HG03039 (cell line): ENCODE results near the gene NETO2.
"Not testable (repeated sequence)": the region's sequence is repeated elsewhere in the genome, so short reads cannot be mapped to it uniquely, and the experiment has no call there.

Source experiments
- ATAC-seq: cut with Tn5 transposase; IDR thresholded peaks from one replicate; pipeline ENCODE4 v1.9.1; 2021; ENCODE audit warnings: mild to moderate bottlenecking, moderate library complexity; ENCODE audit not compliant: unreplicated experiment

The NETO2 gene

DNA sequence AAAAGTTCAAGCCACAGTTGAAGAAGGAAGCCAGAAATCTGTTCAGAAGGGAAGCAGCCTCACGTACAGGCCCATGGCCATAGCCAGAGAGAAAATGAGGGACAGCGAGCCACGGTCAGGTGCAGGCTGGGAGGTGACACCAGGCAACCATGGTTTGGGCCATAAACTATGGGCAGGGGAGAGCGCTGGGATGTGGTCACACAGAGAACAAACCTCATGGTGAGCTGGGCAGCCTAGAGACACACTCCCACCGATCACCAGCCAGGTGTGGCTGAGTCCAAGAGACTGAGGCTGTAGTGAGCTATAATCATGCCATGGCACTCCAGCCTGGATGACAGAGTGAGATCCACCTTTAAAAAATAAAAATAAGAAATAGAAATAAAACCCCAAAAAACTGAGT is 76.5 kb downstream of the NETO2 start:
- no peak for ATAC-seq

DNA sequence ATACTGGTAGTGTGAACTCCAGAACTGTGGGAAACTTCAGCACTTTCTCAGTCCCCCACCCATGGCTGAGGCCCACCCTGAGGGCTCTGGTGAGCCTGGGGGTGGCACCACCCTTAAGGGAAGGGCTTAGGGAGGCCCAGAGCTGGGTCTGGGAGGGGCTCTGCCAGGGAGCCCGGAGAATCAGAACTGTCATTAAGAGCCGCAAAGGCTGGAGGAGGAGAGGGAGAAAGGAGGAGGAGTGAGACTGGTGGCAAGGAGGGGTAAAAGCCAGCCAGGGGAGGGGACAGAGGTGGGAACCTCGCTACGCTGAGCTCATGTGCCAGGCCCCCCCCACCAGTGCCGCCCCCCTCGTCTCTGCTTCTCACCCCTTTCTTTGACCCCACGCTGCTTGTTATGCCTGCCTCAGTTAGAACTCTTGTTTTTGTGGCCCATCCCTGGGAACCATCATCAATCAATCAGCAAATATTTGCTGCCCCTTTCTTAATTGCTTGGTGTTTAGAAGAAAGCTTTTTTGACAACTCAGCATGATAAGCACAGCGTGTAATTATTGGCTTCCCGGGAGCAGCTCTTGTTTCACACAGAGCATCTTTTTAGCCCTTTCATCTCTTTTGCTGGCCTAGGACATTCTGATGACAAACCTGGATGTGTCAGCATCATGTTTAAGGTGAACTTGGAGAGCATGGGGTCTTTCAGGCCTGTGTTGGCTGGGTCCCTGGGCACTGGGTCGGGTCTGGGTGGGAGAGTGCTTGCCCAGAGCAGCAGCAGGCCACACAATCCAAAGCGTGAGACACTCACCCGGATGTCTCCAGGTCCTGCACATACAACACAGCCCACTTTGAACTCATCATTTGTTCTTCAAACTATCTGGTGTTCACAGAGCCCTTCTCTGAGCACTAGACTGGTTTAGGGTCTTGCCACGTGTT is 77.7 kb downstream of the NETO2 start:
- ATAC-seq, result no peak

DNA sequence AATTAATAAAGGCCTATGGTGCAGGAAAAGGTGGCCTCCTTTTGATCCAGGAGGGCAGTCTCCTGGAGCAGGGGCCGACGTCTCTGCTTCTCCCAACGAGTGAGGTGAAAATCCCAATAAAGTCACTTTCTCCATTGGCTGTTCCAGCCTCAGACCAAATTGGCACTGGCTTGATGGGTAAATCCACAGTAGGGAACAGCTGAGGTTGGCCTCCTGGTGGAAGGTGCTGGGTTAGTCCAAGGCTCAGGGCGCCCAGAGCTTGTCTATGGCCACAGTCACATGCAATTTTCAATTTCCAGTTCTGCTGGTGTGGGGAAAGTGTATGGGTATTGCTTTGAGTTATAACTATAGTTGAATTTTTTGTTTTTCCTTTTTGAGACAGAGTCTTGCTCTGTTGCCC is 79.0 kb downstream of the NETO2 start:
- no peak for ATAC-seq

DNA sequence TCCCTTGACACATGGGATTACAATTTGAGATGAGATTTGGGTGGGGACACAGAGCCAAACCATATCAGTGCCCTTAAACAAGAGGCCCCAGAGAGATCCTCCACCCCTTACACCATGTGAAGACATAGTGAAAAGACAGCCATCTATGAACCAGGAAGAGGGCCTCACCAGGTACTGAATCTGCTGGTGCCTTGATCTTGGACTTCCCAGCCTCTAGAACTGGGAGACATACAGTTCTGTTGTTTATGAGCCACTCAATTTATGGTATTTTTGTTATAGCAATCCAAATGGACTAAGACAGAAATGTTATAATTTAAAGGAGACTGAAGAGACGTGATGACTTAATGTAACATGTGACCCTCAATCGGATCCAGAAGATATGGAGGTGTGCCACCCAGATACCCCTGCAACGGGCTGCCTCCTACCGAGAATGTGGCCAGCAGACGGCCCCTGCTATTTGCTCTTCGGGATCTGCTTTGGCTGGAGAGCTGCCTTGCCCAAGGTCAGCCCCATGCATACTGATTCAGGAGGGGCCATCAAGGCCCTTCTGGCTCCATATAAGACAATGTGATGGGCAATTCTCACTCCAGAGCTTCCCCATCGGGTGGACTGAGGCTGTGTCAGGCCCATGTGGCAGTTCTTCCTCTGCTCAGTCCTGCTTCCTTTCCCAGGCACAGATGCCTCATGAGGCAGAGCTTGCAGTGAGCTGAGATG is 80.6 kb downstream of the NETO2 start:
- ATAC-seq, result no peak

DNA sequence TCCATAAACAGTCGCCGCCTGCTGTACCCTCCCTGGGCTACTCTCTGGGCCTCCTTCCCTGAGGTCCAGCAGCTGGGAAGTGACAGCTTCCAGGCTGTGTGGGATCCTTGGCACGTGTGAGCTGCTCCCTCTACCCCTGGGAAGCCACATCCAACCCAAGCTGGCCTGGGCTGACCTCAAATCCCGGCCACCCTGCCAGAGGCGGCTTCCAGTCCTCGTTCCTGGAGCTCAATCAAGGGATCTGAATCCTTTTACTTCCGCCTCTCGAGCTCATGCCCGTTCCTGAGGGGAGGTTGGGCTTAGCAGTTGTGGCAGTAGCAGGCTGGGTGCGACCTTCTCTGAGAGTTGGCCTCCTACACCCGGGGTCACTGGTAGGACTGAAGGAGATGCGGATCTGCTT is 82.5 kb downstream of the NETO2 start:
- no peak for ATAC-seq

DNA sequence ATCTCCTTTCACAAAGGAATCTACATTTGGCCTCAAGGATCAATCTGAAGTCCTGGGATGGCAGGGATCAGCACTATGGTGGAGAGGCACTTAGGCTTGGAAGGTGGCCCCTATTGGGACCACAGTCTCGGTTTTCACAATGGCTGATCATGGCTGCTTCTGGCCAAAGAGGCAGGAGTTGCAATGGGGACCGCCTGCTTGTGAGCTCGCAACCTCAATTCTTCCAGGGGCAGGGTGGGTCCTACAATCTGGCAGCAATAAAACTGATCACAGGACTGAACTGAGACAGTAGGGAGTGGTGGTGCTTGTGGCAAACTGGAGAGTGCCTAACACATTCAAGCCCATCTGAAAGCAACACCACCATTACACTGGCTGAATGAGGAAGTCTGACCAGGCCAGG is 83.1 kb downstream of the NETO2 start:
- ATAC-seq, result no peak

DNA sequence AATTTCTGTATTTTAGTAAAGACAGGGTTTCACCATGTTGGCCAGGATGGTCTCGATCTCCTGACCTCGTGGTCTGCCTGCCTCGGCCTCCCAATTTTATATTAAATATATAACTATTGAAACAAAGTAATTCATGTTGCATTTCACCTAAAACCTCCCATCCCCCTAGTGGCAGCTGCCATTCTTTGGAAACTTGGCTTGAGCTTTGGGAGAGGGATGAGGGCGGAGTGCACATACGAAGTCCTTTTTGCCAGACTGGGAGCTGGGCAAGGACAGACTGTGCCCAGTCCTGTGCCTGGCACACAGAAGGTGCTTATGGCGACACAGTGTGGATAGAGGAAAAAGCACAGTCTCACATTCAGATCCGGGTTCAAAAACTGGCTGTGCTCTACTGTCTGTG is 83.8 kb downstream of the NETO2 start:
- no peak for ATAC-seq

DNA sequence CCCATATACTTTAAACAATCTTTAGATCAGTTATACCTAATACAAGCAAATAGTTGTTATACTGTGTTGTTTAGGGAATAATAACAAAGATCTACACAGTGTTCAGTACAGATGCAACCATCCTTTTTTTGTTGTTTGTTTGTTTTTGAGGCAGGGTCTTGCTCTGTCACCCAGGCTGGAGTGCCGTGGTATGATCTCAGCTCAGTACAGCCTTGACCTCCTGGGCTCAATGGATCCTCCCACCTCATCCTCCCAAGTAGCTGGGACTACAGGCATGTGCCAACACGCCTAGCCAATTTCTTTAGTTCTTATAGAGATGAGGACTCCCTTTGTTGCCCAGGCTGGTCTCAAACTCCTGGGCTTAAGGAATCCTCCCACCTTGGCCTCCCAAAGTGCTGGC is 84.6 kb downstream of the NETO2 start:
- not testable (repeated sequence) for ATAC-seq

DNA sequence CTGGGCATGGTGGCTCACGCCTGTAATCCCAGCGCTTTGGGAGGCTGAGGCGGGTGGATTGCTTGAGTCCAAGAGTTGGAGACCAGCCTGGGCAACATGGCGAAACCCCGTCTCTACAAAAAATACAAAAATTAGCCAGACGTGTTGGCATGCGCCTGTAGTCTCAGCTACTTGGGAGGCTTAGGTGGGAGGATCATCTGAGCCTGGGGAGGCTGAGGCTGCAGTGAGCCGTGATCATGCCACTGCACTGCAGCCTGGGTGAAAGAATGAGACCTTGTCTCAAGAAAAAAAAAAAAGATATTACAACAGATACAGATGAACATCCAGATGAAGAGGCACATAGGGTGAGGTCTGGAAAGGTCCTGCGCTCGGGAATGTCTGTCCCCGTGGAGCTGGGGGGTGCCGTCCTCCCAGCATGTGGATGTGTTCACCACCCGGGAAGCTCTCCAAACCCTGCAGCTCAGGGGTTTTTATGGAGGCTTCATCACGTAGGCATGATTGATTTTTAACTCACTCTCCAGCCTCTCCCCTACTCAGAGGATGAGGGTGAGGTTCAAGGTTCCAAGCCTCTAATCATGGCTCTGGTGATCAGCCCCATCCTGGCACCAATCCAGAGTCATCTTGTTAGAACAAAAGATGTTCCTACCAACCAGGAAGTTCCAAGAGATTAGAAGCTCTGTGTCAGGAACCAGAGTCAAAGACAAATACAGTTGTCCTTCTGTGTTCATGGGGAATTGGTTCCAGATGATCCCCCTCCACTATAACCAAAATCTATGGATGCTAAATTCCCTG is 85.3 kb downstream of the NETO2 start:
- ATAC-seq, result no peak

DNA sequence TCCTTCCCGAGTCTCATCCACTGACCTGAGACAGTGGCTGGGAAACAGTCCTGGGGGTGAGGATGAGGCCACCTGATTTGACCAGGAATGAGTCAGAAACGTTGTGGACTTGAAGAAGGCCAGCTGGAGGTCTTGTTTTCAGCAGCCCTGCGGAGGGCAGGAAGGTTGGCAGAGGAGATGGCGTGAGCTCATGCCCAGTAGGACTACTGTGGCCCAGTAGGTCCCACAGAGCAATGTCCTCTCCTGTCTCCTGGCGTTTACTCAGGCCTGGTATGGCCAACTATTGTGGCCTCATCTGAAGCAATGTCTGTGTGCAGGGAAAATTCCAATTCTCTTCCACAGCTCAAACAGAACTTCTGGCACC is 86.1 kb downstream of the NETO2 start:
- ATAC-seq, result no peak

DNA sequence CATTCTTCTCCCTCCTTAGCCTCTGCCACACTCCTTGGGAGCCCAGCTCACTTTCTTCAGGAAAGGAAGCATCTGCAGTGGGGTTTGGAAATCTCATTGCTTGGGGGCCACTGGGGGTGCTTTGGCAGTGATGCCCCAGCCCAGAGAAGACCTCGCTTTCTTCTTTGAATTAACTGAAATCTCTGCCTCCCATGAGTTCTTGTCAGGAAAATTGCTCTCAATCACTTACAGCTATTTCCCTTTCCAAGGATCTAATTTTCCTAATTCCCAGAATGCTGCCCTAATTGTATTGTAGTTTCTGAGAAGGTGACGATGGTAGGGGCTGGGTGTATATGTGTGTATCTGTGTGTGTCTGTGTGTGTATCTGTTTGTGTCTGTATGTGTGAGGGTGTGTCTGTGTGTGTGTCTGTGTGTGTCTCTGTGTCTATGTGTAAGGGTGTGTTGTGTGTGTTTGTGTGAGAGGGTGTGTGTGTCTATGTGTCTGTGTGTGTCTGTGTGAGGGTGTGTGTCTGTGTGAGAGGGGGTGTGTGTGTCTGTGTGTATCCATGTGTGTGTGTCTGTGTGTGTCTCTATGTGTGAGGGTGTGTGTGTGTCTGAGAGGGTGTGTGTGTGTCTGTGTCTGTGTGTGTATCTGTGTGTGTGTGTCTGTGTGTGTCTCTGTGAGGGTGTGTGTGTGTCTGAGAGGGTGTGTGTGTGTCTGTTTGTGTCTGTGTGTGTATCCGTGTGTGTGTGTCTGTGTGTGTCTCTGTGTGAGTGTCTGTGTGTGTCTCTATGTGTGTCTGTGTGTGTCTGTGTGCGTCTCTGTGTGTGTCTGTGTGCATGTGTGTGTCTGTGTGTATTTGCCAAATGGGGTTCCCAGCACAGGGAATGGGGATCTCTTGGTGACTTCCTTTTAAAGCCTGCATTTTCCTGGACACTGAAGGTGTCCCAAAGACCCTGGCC is 86.8 kb downstream of the NETO2 start:
- ATAC-seq, result no peak

DNA sequence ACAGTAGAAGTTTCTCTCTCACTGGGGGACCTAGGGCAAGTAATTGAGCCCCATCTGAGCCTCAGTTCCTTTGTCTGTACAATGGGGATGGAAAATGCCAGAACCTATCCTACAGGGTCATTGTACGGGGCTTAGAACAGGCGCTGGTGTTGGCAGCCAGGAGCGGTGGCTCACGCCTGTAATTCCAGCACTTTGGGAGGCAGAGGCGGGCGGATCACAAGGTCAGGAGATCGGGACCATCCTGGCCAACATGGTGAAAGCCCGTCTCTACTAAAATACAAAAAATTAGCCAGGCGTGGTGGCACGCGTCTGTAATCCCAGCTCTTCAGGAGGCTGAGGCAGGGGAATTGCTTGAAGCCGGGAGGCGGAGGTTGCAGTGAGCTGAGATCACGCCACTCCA is 87.7 kb downstream of the NETO2 start:
- not testable (repeated sequence) for ATAC-seq

DNA sequence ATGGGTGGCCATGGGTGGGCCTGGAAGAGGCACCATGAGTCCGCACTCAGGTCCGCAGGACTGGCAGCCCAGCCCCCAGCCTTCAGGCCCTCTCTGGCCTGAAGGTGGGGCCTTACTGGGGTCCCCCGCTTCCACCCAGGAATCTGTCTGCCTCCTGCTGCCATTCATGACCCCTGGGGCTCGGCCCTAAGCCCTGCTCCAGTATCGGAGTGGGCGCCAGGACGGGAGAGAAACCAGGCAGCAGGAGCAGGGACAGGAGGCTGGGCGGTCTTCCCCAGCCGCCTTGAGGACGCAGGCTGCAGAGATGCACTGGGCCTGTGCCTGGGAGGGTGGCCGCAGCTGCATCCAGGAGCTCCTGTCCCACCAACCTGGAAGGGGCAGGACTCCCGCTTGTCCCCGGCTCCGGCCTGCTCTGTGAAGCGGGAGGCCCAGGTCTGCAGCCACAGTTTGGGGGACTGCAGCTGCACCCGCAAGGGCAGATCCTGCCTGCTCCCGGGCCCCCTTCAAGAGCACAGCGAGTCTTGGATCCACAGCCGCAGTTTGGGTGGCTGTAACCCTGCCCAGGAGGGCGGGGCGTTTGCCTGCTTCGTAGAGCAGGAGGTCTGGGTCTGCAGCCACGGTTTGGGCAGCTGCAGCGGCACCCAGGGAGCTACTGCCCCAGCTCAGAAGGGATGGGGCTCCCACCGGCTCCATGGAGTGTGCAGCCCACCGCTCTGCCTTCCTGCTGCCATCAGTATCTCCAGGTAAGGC is 88.4 kb downstream of the NETO2 start:
- ATAC-seq, result no peak

DNA sequence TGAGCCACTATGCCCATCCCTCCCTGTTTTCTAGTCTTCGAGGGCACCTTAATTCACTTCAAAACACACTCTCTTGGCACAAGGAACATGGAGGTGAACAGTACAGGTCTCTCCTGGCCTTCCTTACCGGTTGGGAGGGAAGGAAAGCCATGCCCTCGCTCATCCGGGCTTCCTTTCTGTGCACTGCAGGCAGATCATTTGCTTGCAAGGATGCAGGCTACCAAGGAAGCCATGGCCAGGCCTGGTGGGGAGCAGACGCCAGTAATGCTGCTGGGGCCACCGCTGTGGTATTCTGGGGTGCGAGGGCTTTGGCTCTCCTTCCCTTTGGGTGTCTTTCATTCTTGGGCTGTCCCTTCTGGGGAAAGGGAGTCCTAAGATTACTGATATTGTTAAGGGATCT is 89.4 kb downstream of the NETO2 start:
- ATAC-seq, result no peak

DNA sequence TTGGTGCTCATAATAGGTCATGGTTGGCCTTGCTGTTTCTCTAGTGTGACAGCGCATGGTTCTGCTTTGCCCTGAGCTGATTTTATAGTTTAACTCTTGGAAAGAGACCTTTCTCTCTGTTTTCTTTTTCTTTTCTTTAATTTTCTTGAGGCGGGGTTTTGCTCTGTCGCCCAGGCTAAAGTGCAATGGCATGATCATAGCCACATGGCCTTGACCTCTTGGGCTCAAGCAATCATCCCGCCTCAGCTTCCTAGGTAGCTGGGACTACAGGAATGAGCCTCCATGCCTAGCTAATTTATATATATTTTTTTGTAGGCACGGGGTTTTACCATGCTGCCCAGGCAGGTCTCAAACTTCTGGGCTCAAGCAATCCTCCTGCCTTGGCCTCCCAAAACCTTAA is 89.8 kb downstream of the NETO2 start:
- ATAC-seq, result no peak

DNA sequence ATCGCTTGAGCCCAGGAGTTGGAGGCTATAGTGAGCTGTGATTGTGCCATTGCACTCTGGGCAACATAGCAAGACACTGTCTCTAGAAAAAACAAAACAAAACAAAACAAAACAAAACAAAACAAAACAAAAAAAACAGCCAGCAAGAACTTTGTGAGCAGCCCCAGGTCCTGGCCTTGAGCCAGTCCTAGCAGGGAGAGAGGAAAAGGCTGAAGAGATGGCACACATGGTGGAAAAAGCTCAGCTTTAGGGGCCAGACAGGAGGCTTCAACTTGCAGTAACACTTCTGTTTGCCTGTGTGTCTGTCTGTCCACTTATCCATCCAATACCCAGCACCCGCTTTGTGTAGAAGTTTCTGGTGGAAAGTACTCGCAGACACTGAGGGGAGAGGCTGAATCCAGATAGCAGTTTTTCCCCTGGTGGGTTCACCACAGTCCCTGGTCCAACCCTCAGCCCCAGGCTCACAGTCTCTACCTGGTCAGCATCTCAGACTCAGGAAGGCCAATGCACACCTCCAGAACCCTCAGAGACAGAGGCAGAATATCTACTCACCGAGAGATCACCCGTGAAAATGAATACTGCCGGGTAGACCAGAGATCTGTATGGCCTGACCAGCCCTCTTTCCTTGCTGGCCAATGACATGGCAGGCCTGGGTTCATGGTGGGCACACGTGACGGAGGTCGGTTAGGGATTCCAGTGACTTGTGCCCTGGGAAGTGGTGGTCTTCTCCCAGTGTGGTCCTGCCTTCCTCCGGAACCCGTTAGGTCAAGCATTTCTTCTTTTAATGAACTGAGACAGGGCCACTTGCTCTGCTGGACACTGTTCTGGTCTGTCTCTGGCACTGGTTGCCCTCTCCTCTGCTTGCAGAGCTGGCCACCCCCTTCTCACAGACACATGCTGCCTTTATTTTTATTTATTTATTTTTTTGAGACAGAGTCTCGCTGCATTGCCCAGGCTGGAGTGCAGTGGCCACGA is 90.8 kb downstream of the NETO2 start:
- ATAC-seq, result no peak

DNA sequence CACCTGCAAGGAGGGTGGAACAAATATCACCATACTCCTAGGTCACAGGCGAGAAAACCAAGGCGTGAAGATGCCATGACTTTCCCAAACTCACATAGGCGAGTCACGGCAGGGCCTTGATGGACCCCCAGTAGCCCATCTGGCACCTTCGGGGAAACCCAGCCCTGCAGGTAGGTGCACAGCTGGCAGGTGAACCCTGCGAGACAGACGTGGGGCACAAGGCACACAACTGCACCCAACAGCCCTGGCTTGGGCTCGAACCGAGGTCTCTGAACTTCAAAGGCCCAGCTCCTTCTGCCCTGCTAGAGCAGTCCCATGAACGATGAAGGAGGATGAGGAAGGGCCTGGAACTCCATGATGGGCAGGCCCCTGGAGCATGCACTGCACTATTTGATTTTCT is 92.7 kb downstream of the NETO2 start:
- no peak for ATAC-seq

DNA sequence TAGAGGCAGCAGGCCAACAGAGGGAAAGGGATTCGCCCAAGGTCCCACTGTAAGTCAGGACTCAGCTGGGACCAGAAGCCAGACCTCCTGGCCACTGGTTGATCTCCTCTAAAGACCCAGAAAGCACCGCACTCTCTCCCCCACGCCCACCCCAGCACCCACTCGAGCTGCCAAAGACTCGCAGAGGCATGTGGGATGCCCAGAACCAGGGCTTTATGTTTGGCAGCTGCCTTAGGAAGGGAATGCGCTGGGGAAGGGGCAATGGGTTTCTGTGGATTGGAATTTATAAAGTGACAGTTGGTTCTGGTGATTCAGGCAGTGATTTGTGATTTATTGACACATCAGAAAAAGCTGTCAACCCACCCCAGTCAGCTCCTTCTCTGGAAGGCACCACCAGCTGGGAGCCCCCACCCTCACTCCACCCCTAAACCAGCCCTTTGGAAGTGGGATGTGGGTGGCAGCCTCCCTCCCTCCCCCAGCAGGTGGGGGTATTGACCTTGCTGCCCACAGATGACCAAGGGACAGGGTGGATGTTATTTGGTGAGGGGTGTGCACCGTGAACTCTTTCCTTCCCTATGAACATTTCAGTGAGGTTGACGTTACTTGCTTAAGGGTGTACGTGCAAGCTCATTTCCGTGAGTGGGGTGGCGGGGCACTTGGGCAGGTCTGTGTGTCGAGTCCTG is 93.7 kb downstream of the NETO2 start:
- ATAC-seq, result no peak
